HG02938 (cell line): ENCODE measurements around the gene IGSF3.
A peak's percentile ranks its signal among the peaks of the same experiment; 100 is the strongest.
"Not testable (repeated sequence)": the region's sequence is repeated elsewhere in the genome, so short reads cannot be mapped to it uniquely, and the experiment has no call there.

Experiments used
- ATAC-seq: cut with Tn5 transposase; IDR thresholded peaks from one replicate; pipeline ENCODE4 v1.9.1; 2021; ENCODE audit warnings: mild to moderate bottlenecking, moderate library complexity; ENCODE audit not compliant: unreplicated experiment

The IGSF3 gene

GRCh38 chr1:116603646-116604045, 63.9 kb downstream of the IGSF3 start:
- ATAC-seq, result not testable (repeated sequence)

- not testable (repeated sequence) for ATAC-seq
Observed at GRCh38 chr1:116599369-116599768, 68.2 kb downstream of the IGSF3 start.

GRCh38 chr1:116598420-116599036, 69.0 kb downstream of the IGSF3 start:
- ATAC-seq, result not testable (repeated sequence)

- peak; percentile 78 for ATAC-seq
Observed at GRCh38 chr1:116597388-116597787, 70.1 kb downstream of the IGSF3 start.

- ATAC-seq, result not testable (repeated sequence)
Observed at GRCh38 chr1:116596742-116597307, 70.7 kb downstream of the IGSF3 start.

GRCh38 chr1:116595946-116596741, 71.4 kb downstream of the IGSF3 start:
- peak; percentile 45 for ATAC-seq

GRCh38 chr1:116595065-116595840, 72.3 kb downstream of the IGSF3 start:
- not testable (repeated sequence) for ATAC-seq

- ATAC-seq, result not testable (repeated sequence)
Observed at GRCh38 chr1:116593977-116594376, 73.6 kb downstream of the IGSF3 start.

GRCh38 chr1:116593401-116593800, 74.1 kb downstream of the IGSF3 start:
- ATAC-seq, result not testable (repeated sequence)

- ATAC-seq, result not testable (repeated sequence)
Observed at GRCh38 chr1:116591951-116592605, 75.5 kb downstream of the IGSF3 start.

GRCh38 chr1:116591006-116591950, 76.3 kb downstream of the IGSF3 start:
- ATAC-seq, result not testable (repeated sequence)

- ATAC-seq, result not testable (repeated sequence)
Observed at GRCh38 chr1:116590359-116591005, 77.1 kb downstream of the IGSF3 start.

GRCh38 chr1:116589101-116589735, 78.3 kb downstream of the IGSF3 start:
- not testable (repeated sequence) for ATAC-seq

- ATAC-seq, result no peak
Observed at GRCh38 chr1:116587501-116588227, 79.9 kb downstream of the IGSF3 start.

GRCh38 chr1:116586741-116587143, 80.8 kb downstream of the IGSF3 start:
- peak; percentile 55 for ATAC-seq

- ATAC-seq, result no peak
Observed at GRCh38 chr1:116585886-116586285, 81.6 kb downstream of the IGSF3 start.

- ATAC-seq, result no peak
Observed at GRCh38 chr1:116581323-116581885, 86.1 kb downstream of the IGSF3 start.
